Lung (tissue), 12 donors: Measurements from ENCODE around the gene IFNK. TPM values are rescaled to one million over a fixed set of nuclear protein-coding genes. Genes with fewer than 3 reads are reported as not detected.

Source experiments
- ATAC-seq: fragments of 200-7000 bp; cut with Tn5 transposase; one replicate; pipeline ENCODE4 v1.9.1; 2020; ENCODE audit warnings: moderate number of reproducible peaks; ENCODE audit not compliant: insufficient read depth, low FRiP score
- DNase-seq, 3 donors: peaks; one replicate each; pipeline ENCODE4 v3.0.0-alpha.2; 2013 to 2017
- H3K27ac ChIP-seq, 2 donors: one replicate each; pipeline ENCODE4 v1.5.1; 2013; ENCODE audit warnings: mild to moderate bottlenecking in 2 of 2, moderate library complexity in 2 of 2, control low read depth in 1 of 2, inconsistent platforms in 1 of 2, low read depth in 1 of 2, low read length in 1 of 2
- H3K27me3 ChIP-seq, 3 donors: one replicate each; pipeline ENCODE4 v1.5.1; 2013; ENCODE audit warnings: low read length in 2 of 3; ENCODE audit not compliant: control insufficient read depth in 3 of 3, insufficient read depth in 3 of 3
- H3K36me3 ChIP-seq, 4 donors: one replicate each; pipeline ENCODE4 v1.5.1; 2013; ENCODE audit warnings: low read length in 4 of 4, mild to moderate bottlenecking in 1 of 4, moderate library complexity in 1 of 4; ENCODE audit not compliant: control insufficient read depth in 4 of 4, insufficient read depth in 4 of 4
- H3K4me1 ChIP-seq, 5 donors: one replicate each; pipeline ENCODE4 v1.5.1; 2013; ENCODE audit warnings: low read length in 5 of 5, mild to moderate bottlenecking in 2 of 5, moderate library complexity in 1 of 5; ENCODE audit not compliant: control insufficient read depth in 5 of 5, insufficient read depth in 5 of 5
- H3K4me3 ChIP-seq: one replicate; pipeline ENCODE4 v1.5.1; 2013; ENCODE audit warnings: mild to moderate bottlenecking, control low read depth, moderate library complexity
- H3K9ac ChIP-seq, 2 donors: one replicate each; pipeline ENCODE4 v1.5.1; 2013; ENCODE audit warnings: low read length in 2 of 2, control low read depth in 1 of 2; ENCODE audit not compliant: insufficient read depth in 1 of 2
- H3K9me3 ChIP-seq, 4 donors: one replicate each; pipeline ENCODE4 v1.5.1; 2013; ENCODE audit warnings: low read length in 3 of 4, mild to moderate bottlenecking in 1 of 4, moderate library complexity in 1 of 4; ENCODE audit not compliant: control insufficient read depth in 4 of 4, insufficient read depth in 3 of 4
- CTCF ChIP-seq: IDR thresholded peaks from 2 replicates; pipeline ENCODE4 v1.5.1; 2012; ENCODE audit warnings: mild to moderate bottlenecking; ENCODE audit errors: control extremely low read depth, extremely low read depth
- WGBS, 2 donors: extraction: QIAGEN DNeasy Blood & Tissue Kit; methylation state at CpG; one replicate each; pipeline ENCODE4 v1.1.7; 2013; 5-methylcytosine and 5-hydroxymethylcytosine counted together
- polyA plus RNA-seq, 2 donors: library from polyadenylated mRNA; stranded (reverse); fragments of 200-250 nt; gene quantifications; one replicate each; pipeline ENCODE4 v1.2.1, GENCODE V29; 2013
- total RNA-seq, 2 donors: library from RNA; depleted of rRNA in 1 of 2; stranded (reverse); fragments of >200 nt in 1 of 2; gene quantifications; one replicate each; pipeline ENCODE4 v1.2.1, GENCODE V29; 2014 to 2021
- donor health status: control.
- donor health status: control.
- donor health status: Bipolar disorder and iron deficiency.
- donor health status: healthy.
- donor health status: DM: yes; HTN: yes; CAD: no.

The IFNK gene
- total and polyA plus RNA-seq, 4 donors, result not detected

GRCh38 chr9:27523141-27523540 lies 949 bp upstream of the IFNK start:
- TF ChIP-seq CTCF, result no peak
- no peak overlapping the region for H3K4me3 ChIP-seq
- peaks cover 0 to 16% (median 4%) of the 10 kb centered on the region in 5 donors for H3K4me1 ChIP-seq
- H3K9ac ChIP-seq, result no peak overlapping the region
- no peak for DNase-seq
- ATAC-seq, result no peak
- H3K9me3 ChIP-seq, result no peaks in the 10 kb centered on the region
- H3K27me3 ChIP-seq, result no peaks in the 10 kb centered on the region
- H3K36me3 ChIP-seq, result peaks cover 0 to 2% (median 0%) of the 10 kb centered on the region in 4 donors
- no peak overlapping the region for H3K27ac ChIP-seq

GRCh38 chr9:27527702-27528075 lies 3.6 kb downstream of the IFNK start:
- Histone ChIP-seq H3K27me3 (no peaks in the 10 kb centered on the region), H3K27ac (peak overlapping the region in 1 of 2 donors; percentile 91), H3K4me3 (no peak overlapping the region), H3K4me1 (peaks cover 0 to 20% (median 8%) of the 10 kb centered on the region in 5 donors), H3K9ac (peak overlapping the region; percentile 76 to 84), H3K9me3 (no peaks in the 10 kb centered on the region), H3K36me3 (peaks cover 0 to 2% (median 0%) of the 10 kb centered on the region in 4 donors)
- WGBS, 2 donors, result 38 to 51% methylated on average over 8 of the region's 8 CpGs
- no peak for TF ChIP-seq CTCF
- DNase-seq, result no peak
- ATAC-seq, result no peak

GRCh38 chr9:27528076-27528885 lies 4.2 kb downstream of the IFNK start:
- Histone ChIP-seq H3K36me3 (peaks cover 0 to 2% (median 0%) of the 10 kb centered on the region in 4 donors), H3K4me1 (peaks cover 0 to 20% (median 10%) of the 10 kb centered on the region in 5 donors), H3K27ac (peak overlapping the region in 1 of 2 donors; percentile 91), H3K9ac (peak overlapping the region; percentile 76 to 87), H3K4me3 (peak overlapping the region; percentile 71), H3K27me3 (no peaks in the 10 kb centered on the region), H3K9me3 (no peaks in the 10 kb centered on the region)
- 3 to 4% methylated on average over 42 to 44 of the region's 44 CpGs for WGBS, 2 donors
- TF ChIP-seq CTCF, result no peak
- ATAC-seq (peak; percentile 81), DNase-seq (peak; percentile 81 to 86 (median 82))
